Measurements from ENCODE around the gene PCID2.

Gene PCID2

GRCh38 chr13:113150550-113151365 is 57.7 kb downstream of the PCID2 start:
- DNase-seq (ENCODE audit: low read depth in 4 of 4, low spot score in 1 of 4) = no peak

- no peak for DNase-seq (ENCODE audit: low read depth in 4 of 4, low spot score in 1 of 4)
Observed at GRCh38 chr13:113149711-113150549, 58.5 kb downstream of the PCID2 start.

DNA sequence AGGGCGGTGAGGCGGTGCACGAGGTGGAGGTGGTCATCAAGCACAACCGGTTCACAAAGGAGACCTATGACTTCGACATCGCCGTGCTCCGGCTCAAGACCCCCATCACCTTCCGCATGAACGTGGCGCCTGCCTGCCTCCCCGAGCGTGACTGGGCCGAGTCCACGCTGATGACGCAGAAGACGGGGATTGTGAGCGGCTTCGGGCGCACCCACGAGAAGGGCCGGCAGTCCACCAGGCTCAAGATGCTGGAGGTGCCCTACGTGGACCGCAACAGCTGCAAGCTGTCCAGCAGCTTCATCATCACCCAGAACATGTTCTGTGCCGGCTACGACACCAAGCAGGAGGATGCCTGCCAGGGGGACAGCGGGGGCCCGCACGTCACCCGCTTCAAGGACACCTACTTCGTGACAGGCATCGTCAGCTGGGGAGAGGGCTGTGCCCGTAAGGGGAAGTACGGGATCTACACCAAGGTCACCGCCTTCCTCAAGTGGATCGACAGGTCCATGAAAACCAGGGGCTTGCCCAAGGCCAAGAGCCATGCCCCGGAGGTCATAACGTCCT is 59.4 kb downstream of the PCID2 start:
- DNase-seq (ENCODE audit: low read depth in 4 of 4, low spot score in 1 of 4) = no peak

DNA sequence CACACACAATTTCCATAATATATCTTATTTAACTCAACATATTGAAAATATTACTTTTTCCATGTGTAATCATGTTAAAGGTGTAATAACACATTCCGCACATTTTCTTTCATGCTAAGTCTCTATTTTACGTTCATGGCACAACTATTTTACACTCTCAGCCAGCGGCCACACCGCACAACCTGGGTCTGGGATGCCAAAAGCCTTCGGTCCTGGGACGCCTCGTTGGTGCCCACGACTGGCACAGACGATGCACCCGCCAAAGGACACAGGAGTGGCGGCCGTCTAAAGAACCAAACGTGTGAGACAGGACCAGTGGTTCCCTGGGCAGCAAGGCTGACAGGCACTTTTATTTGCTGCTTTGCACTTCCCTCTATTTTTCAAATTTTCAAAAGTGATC is 60.1 kb downstream of the PCID2 start:
- DNase-seq (ENCODE audit: low read depth in 4 of 4, low spot score in 1 of 4) = no peak

DNA sequence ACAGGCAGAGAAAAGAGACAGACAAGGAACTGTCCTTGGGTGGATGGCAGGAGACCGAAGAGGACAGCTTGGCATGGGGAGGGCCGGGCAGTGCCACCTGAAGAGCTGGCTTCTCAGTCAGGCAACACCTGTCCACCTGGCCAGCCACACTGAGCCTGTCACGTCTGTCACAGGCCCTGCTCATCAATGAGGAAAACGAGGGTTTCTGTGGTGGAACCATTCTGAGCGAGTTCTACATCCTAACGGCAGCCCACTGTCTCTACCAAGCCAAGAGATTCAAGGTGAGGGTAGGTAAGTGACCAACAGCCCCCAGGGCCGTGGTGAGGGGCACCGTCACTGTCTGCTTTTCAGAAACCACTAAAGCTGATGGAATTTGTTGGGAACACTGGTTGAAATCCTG is 61.3 kb downstream of the PCID2 start:
- DNase-seq (ENCODE audit: low read depth in 4 of 4, low spot score in 1 of 4) = no peak

DNA sequence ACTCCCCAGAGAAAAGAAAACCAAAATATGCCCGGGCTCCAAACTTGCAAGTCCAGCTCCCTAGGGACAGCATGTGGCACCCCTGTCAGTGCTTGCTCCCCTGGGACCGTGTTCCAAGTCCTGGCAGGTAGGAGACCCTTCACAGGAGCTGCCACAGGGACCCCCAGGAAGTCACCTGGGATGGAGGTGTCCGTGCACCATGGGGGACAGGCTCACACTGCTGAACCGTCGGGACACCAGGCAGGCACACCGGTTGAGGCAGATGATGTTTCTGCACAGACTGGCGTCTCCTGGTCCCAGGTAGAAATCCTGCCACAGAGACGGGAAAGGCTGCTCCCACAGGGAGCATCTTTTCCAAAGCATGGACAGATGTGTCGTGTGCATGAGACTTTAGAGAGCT is 61.7 kb downstream of the PCID2 start:
- DNase-seq (ENCODE audit: low read depth in 4 of 4, low spot score in 1 of 4) = no peak

DNA sequence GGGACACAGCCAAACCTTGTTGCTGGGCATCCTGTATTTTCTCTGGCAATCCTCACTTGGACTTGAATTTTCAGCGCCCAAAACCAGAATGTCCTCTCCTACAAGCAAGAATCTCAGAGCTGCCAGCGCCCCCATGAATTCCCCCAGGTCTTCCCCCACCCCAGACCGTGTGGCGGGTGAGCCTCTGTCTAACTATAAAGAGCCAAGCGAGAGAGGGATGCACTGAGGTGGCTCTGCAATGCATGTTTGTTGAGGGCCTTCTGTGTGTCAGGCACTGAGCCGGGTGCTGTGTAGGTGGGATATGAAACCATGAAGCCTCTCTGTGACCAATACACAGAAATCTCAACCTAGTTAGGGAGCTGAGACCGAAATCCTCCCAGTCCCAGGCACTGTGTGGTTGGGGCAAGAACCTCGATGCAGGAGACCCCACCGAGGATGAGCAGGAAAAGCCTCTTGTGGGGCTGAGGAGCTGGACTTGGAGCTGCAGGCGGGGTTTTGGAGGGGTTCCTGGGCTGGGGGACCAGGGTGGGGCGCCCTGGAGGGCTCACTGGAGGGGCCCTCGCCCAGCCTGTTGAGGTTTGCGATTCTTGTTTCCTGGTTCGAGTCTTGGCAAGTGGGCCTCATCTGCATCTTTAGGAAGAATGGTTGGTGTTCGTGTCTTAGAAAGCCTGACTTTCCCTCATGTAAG is 62.4 kb downstream of the PCID2 start:
- DNase-seq (ENCODE audit: low read depth in 4 of 4, low spot score in 1 of 4) = no peak

GRCh38 chr13:113145496-113145895 is 63.0 kb downstream of the PCID2 start:
- DNase-seq (ENCODE audit: low read depth in 4 of 4, low spot score in 1 of 4) = peak in 1 of 4 experiments; percentile 49

GRCh38 chr13:113144255-113144629 is 64.2 kb downstream of the PCID2 start:
- DNase-seq (ENCODE audit: low read depth in 4 of 4, low spot score in 1 of 4) = no peak

GRCh38 chr13:113143466-113144254 is 64.8 kb downstream of the PCID2 start:
- no peak for DNase-seq (ENCODE audit: low read depth in 4 of 4, low spot score in 1 of 4)

GRCh38 chr13:113142876-113143275 is 65.6 kb downstream of the PCID2 start:
- no peak for DNase-seq (ENCODE audit: low read depth in 4 of 4, low spot score in 1 of 4)

GRCh38 chr13:113141601-113141970 is 66.9 kb downstream of the PCID2 start:
- no peak for DNase-seq (ENCODE audit: low read depth in 4 of 4, low spot score in 1 of 4)

DNA sequence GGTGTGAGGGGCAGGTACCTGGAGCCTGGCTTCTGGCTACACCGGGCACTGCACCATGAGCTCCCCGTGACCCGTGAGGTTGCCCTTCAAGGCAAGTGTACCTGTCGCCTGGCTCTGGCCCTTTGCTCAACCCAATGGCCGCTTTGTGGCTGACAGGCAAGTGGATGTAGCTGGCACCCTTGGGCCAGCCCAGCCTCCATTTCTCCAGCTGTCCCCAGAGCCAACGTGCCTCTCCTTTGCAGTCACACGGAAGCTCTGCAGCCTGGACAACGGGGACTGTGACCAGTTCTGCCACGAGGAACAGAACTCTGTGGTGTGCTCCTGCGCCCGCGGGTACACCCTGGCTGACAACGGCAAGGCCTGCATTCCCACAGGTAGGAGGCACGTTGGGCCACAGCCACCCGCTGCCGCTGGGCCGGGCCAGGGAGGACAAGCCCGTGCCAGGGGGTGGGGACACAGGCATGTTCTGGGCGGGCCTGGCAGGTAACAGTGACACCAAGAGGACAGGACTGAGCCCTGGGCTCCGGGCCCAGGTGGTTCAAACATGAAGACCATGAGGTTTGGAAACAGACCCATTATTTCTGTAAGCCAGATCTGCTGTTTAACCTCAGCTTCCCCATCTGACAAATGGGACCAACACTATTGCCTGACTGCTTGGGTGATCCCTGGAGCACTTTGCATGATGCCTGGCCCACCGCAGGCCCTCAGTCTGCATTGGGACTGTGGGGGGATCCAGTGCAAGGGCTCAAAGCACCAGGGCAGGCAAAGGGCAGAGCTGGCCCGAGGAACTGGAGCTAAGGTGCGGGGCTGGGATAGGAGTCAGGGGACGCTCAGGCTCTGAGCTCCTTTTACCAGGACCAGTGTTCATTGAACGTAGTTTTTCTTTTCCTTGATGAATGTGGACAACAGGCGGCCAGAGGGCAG is 67.5 kb downstream of the PCID2 start:
- no peak for DNase-seq (ENCODE audit: low read depth in 4 of 4, low spot score in 1 of 4)

DNA sequence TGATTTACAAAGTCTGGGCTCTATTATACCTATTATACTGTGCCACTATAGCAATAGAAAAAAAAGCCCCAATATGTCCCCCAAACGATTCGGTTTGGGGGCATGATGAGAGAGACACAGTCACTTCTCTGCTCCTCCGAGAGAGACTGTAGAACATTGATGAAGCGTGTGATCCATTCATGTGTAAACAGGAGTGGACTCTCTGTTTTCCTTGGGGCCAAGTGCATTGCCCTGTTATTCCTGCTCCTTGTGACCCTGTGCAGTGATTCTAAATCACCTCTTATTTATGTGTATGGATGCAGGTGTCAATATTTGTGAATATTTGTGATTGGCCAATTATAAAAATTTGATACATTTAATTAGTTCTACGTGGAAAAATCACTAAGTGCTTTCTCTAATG is 68.9 kb downstream of the PCID2 start:
- no peak for DNase-seq (ENCODE audit: low read depth in 4 of 4, low spot score in 1 of 4)

- no peak for DNase-seq (ENCODE audit: low read depth in 4 of 4, low spot score in 1 of 4)
Observed at GRCh38 chr13:113138792-113139551, 69.5 kb downstream of the PCID2 start.

DNA sequence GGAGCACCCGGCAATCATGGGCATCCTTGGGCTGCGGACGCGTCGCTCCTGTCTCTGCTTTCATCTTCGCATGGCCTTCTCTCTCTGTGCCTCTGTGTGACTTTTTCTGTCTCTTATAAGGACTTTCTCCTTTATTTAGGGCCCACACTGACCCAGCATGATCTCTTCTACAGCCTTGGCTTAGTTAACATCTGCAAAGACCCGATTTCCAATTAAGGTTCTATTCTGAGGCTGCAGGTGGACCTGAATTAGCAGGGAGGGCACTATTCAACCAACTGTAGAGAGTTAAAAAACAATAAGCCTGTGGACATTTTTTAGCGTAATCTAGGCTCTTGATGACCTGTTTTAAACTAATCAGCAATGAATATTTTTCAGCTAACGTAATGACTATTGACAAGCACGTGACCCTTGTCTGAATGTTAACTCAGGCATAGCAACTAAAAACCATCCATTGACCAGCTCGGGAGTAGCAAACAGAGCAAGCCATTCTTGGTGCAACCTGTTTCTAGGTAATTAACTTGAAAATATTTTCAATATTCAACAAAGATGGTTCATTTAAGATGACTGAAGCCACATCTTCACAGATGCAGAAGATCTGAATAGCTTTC is 70.7 kb downstream of the PCID2 start:
- DNase-seq (ENCODE audit: low read depth in 4 of 4, low spot score in 1 of 4) = no peak

DNA sequence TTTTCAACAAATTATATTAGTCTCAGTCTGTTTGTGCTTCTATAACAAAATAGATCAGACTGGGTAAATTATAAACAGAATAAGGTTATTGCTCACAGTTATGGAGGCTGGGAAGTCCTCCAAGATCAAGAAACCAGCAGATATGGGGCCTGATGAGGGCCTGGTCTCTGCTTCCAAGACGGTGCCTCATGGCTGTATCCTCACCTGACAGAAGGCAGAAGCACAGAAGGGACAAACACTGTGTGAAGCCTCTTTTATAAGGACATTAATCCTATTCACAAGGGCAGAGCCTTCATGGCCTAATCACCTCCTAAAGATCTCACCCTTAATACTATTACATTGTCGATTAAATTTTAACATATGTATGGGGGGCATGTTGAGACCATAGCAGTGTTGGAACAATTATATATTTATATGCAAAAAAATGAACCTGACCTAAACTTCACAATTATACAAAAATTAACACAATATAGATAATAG is 73.1 kb downstream of the PCID2 start:
- DNase-seq (ENCODE audit: low read depth in 4 of 4, low spot score in 1 of 4) = no peak

All from stimulated activated CD4-positive, alpha-beta T cell treated with anti-CD3 and anti-CD28 coated beads, Interleukin-1b, Interleukin-23, amount 100 ng/mL, for 24 hours (primary cell).